HCT116 (cell line): ENCODE results near the gene PLCH2. TPM values are rescaled to one million over a fixed set of nuclear protein-coding genes. Genes with fewer than 3 reads are reported as not detected.

Source experiments
- ATAC-seq: fragments of 200-7000 bp; cut with Tn5 transposase; 2 replicates; pipeline ENCODE4 v1.9.1; 2020; ENCODE audit warnings: mild to moderate bottlenecking, moderate library complexity
- BruUV-seq: library from RNA; stranded (reverse); fragments of 400-500 nt; replicated peaks from 2 replicates; lab custom pipeline; 2021; lab: Mats Ljungman, UMichigan
- CTCF ChIA-PET: fragments of 300-600 bp; sonication (Branson Sonifier 250); formaldehyde crosslinking; loops from one replicate; lab custom pipeline; 2021; ENCODE audit warnings: antibody characterized with exemption; lab: Charles Lee
- POLR2A ChIA-PET: fragments of 300-600, 350-600 bp; sonication (Branson Sonifier 250); formaldehyde crosslinking; loops from one replicate; lab custom pipeline; 2021; ENCODE audit warnings: antibody characterized with exemption; lab: Charles Lee
- RAD21 ChIA-PET, 2 experiments: fragments of 300-600 bp; sonication (Branson Sonifier 250); formaldehyde crosslinking; loops; one replicate each; lab custom pipeline; 2023; ENCODE audit warnings: low total read pairs in 2 of 2; ENCODE audit not compliant: uncharacterized antibody in 2 of 2, unreplicated experiment in 2 of 2, low non-redundant PET in 1 of 2; lab: Charles Lee
- DNase-seq: peaks from one replicate; pipeline ENCODE4 v3.0.0-alpha.2; 2010; ENCODE audit warnings: low read depth, low spot score
- H2AFZ ChIP-seq: fragments of 200-600 bp; shearing (Covaris generic), sonication (generic); 2 replicates; pipeline ENCODE4 v1.6.1; 2017; ENCODE audit warnings: low read depth, mixed run types, mixed read lengths, antibody characterized with exemption, low read length; ENCODE audit not compliant: poor library complexity, severe bottlenecking
- H3K27ac ChIP-seq: 2 replicates; pipeline ENCODE4 v1.5.1; 2012; ENCODE audit warnings: low read depth, low read length
- H3K27me3 ChIP-seq: fragments of 200-600 bp; sonication (generic); 2 replicates; pipeline ENCODE4 v1.6.1; 2016; ENCODE audit warnings: mixed run types, low read length, mixed read lengths; ENCODE audit not compliant: insufficient read depth
- H3K36me3 ChIP-seq, 2 experiments: fragments of 200-500 bp in 1 of 2; fragments of 200-600 bp in 1 of 2; sonication (Bioruptor generic) in 1 of 2; sonication (generic) in 1 of 2; 2 replicates each; pipeline versions ENCODE4 v1.5.1 to v1.6.1; 2014 to 2016; ENCODE audit warnings: low read length in 2 of 2, inconsistent platforms in 1 of 2, mixed read lengths in 1 of 2, mixed run types in 1 of 2; ENCODE audit not compliant: insufficient read depth in 2 of 2, control insufficient read depth in 1 of 2
- H3K4me1 ChIP-seq, 2 experiments: fragments of 200-600 bp in 1 of 2; sonication (generic) in 1 of 2; 2 replicates each; pipeline versions ENCODE4 v1.5.1 to v1.6.1; 2012 to 2017; ENCODE audit warnings: low read length in 2 of 2, inconsistent platforms in 1 of 2, mild to moderate bottlenecking in 1 of 2, mixed read lengths in 1 of 2, mixed run types in 1 of 2, moderate library complexity in 1 of 2; ENCODE audit not compliant: insufficient read depth in 2 of 2, control insufficient read depth in 1 of 2
- H3K4me2 ChIP-seq: fragments of 200-600 bp; sonication (generic); 2 replicates; pipeline ENCODE4 v1.6.1; 2017; ENCODE audit warnings: mixed run types, low read length, mixed read lengths
- H3K4me3 ChIP-seq, 2 experiments: fragments of 200-600 bp in 1 of 2; sonication (generic) in 1 of 2; replicated peaks in 1 of 2; 2 replicates each; pipeline ENCODE4 v1.5.1; 2011 to 2016; ENCODE audit warnings: low read length in 2 of 2, control low read depth in 1 of 2, low read depth in 1 of 2, mild to moderate bottlenecking in 1 of 2, mixed read lengths in 1 of 2, mixed run types in 1 of 2
- H3K79me2 ChIP-seq: fragments of 200-600 bp; sonication (generic); 2 replicates; pipeline ENCODE4 v1.6.1; 2017; ENCODE audit warnings: mild to moderate bottlenecking, mixed run types, low read length, moderate library complexity, mixed read lengths; ENCODE audit not compliant: insufficient read depth
- H3K9ac ChIP-seq: fragments of 200-600 bp; sonication (generic); 2 replicates; pipeline ENCODE4 v1.6.1; 2016; ENCODE audit warnings: low read length, mixed read lengths
- H3K9me2 ChIP-seq: fragments of 200-600 bp; sonication (generic), shearing (Covaris generic); 2 replicates; pipeline ENCODE4 v1.6.1; 2017; ENCODE audit warnings: mixed run types, mild to moderate bottlenecking, moderate library complexity; ENCODE audit not compliant: insufficient read depth
- H3K9me3 ChIP-seq, 2 experiments: fragments of 200-500 bp in 1 of 2; fragments of 200-600 bp in 1 of 2; sonication (Bioruptor generic) in 1 of 2; sonication (generic) in 1 of 2; 2 replicates each; pipeline ENCODE4 v1.6.1; 2014 to 2017; ENCODE audit warnings: low read length in 2 of 2, mixed read lengths in 2 of 2, inconsistent platforms in 1 of 2, low read depth in 1 of 2, mild to moderate bottlenecking in 1 of 2, mixed run types in 1 of 2, moderate library complexity in 1 of 2; ENCODE audit not compliant: control insufficient read depth in 1 of 2, insufficient read depth in 1 of 2
- H4K20me1 ChIP-seq: fragments of 200-600 bp; sonication (generic), shearing (Covaris generic); 2 replicates; pipeline ENCODE4 v1.6.1; 2017; ENCODE audit warnings: mixed run types, mild to moderate bottlenecking, moderate library complexity; ENCODE audit not compliant: insufficient read depth
- CBX3 ChIP-seq: IDR thresholded peaks from 2 replicates; pipeline ENCODE4 v1.6.1; 2012; ENCODE audit warnings: low read depth
- CEBPB ChIP-seq: IDR thresholded peaks from 2 replicates; pipeline ENCODE4 v1.6.1; 2012; ENCODE audit warnings: low read depth
- CTCF ChIP-seq, 3 experiments: fragments of 200-600 bp in 1 of 3; sonication (generic) in 1 of 3; IDR thresholded peaks in 2 of 3; conservative IDR thresholded peaks in 1 of 3; 2 replicates each; pipeline ENCODE4 v1.5.1; 2012 to 2017; ENCODE audit warnings: low read depth in 2 of 3, low read length in 2 of 3, antibody characterized with exemption in 1 of 3, borderline replicate concordance in 1 of 3, control low read depth in 1 of 3, mild to moderate bottlenecking in 1 of 3, mixed read lengths in 1 of 3, mixed run types in 1 of 3, moderate library complexity in 1 of 3; ENCODE audit not compliant: insufficient read depth in 1 of 3
- EGR1 ChIP-seq: IDR thresholded peaks from 2 replicates; pipeline ENCODE4 v1.6.1; 2012; ENCODE audit warnings: low read depth
- ELF1 ChIP-seq: IDR thresholded peaks from 2 replicates; pipeline ENCODE4 v1.6.1; 2012; ENCODE audit warnings: low read depth, borderline replicate concordance
- EZH2 ChIP-seq: fragments of 200-600 bp; sonication (generic); IDR thresholded peaks from 2 replicates; pipeline ENCODE4 v1.6.1; 2017; ENCODE audit warnings: antibody characterized with exemption, mixed run types
- EZH2phosphoT487 ChIP-seq: fragments of 200-600 bp; IDR thresholded peaks from 2 replicates; pipeline ENCODE4 v1.6.1; 2018; ENCODE audit warnings: antibody characterized with exemption, borderline replicate concordance
- FOSL1 ChIP-seq: IDR thresholded peaks from 2 replicates; pipeline ENCODE4 v1.6.1; 2012; ENCODE audit warnings: low read depth
- JUND ChIP-seq: IDR thresholded peaks from 2 replicates; pipeline ENCODE4 v1.6.1; 2012
- MAX ChIP-seq: IDR thresholded peaks from 2 replicates; pipeline ENCODE4 v1.6.1; 2012
- RAD21 ChIP-seq: IDR thresholded peaks from 2 replicates; pipeline ENCODE4 v1.6.1; 2012; ENCODE audit warnings: low read depth, mild to moderate bottlenecking
- REST ChIP-seq: IDR thresholded peaks from 2 replicates; pipeline ENCODE4 v1.6.1; 2012; ENCODE audit warnings: low read depth
- SIN3A ChIP-seq: IDR thresholded peaks from 2 replicates; pipeline ENCODE4 v1.6.1; 2012; ENCODE audit warnings: low read depth
- SP1 ChIP-seq: IDR thresholded peaks from 2 replicates; pipeline ENCODE4 v1.6.1; 2012; ENCODE audit warnings: low read depth
- SRF ChIP-seq: IDR thresholded peaks from 2 replicates; pipeline ENCODE4 v1.6.1; 2012; ENCODE audit warnings: low read depth
- TCF7L2 ChIP-seq: IDR thresholded peaks from 2 replicates; pipeline ENCODE4 v1.7.0; 2011; ENCODE audit warnings: borderline replicate concordance, inconsistent platforms; ENCODE audit not compliant: insufficient read depth, insufficient read length; ENCODE audit errors: extremely low read depth
- YY1 ChIP-seq: IDR thresholded peaks from 2 replicates; pipeline ENCODE4 v1.6.1; 2011; ENCODE audit warnings: low read length, low read depth, moderate library complexity, mild to moderate bottlenecking; ENCODE audit not compliant: insufficient replicate concordance; ENCODE audit errors: extremely low read depth
- ZFX ChIP-seq: fragments of 450-650 bp; IDR thresholded peaks from 2 replicates; pipeline ENCODE4 v1.6.1; 2017
- ZNF274 ChIP-seq: fragments of 200-500 bp; sonication (Bioruptor generic); IDR thresholded peaks from 2 replicates; pipeline ENCODE4 v1.6.1; 2014; ENCODE audit warnings: mild to moderate bottlenecking, low read depth, low read length, inconsistent platforms
- intact Hi-C: fragments of 100-400 bp; cut with micrococcal nuclease; formaldehyde crosslinking; loops from 2 replicates; pipeline ENCODE4 v1.10.0; 2022
- total RNA-seq: library from RNA; stranded (reverse); gene quantifications from one replicate; pipeline ENCODE4 v1.2.1, GENCODE V29; 2021; ENCODE audit not compliant: unreplicated experiment

Gene PLCH2
- total RNA-seq, 1 experiment from 2014 or later = 2.0 TPM

GRCh38 chr1:2432441-2432844 lies 43.6 kb upstream of the PLCH2 start (continued):
- no peak for TF ChIP-seq ZFX
- TF ChIP-seq CBX3 = no peak
- TF ChIP-seq RAD21 = no peak
- no peak for TF ChIP-seq CEBPB
- TF ChIP-seq SRF = no peak
- TF ChIP-seq, all 23 proteins: peak for 0

- ChIA-PET POLR2A (no interaction called here), RAD21 (no interaction called here), CTCF (no interaction called here)
- no peaks in the 10 kb centered on the region for H3K36me3 ChIP-seq
- TF ChIP-seq REST = no peak
- no peak for TF ChIP-seq EZH2
- no peak for TF ChIP-seq FOSL1
- no peak for TF ChIP-seq CTCF (IDR thresholded peaks at IDR 0.05 in 2 of 3, conservative IDR thresholded peaks at IDR 0.05 in 1 of 3; ENCODE audit: borderline replicate concordance in 1 of 3, insufficient read depth in 1 of 3, low read depth in 2 of 3, low read length in 2 of 3)
- TF ChIP-seq EZH2phosphoT487 = no peak
- TF ChIP-seq SP1 = no peak
- no peak for TF ChIP-seq ELF1
- no peak for TF ChIP-seq RAD21
- TF ChIP-seq SIN3A = no peak
- no peak for TF ChIP-seq JUND
- TF ChIP-seq TCF7L2 = no peak
- TF ChIP-seq EGR1 = no peak
- no peak for TF ChIP-seq CBX3
- no peak for TF ChIP-seq SRF
- TF ChIP-seq MAX = no peak
- TF ChIP-seq YY1 = no peak
- TF ChIP-seq ZNF274 = no peak
- no peak for TF ChIP-seq ZFX
- peaks cover 3 to 9% of the 10 kb centered on the region in 2 experiments; a peak in 2 of 4 replicates for H3K9me3 ChIP-seq
- no peaks in the 10 kb centered on the region for H3K9me2 ChIP-seq
- H2AFZ ChIP-seq = no peak overlapping the region
- no peak overlapping the region for H3K9ac ChIP-seq
- no peak for ATAC-seq
- no peaks in the 10 kb centered on the region for H3K4me1 ChIP-seq
- no peak overlapping the region for H3K4me2 ChIP-seq
- no peaks in the 10 kb centered on the region for H3K79me2 ChIP-seq
- no TSS peak for BruUV-seq
- intact Hi-C loops = no loop called here
- no peak for DNase-seq
- H3K27ac ChIP-seq = no peak overlapping the region
- no peak overlapping the region for H3K4me3 ChIP-seq
- peaks cover 7% of the 10 kb centered on the region; the same call in 1 of the 2 replicates for H3K27me3 ChIP-seq
- no peaks in the 10 kb centered on the region for H4K20me1 ChIP-seq
These were observed 42.9 kb upstream of the PLCH2 start for GRCh38 chr1:2433196-2433595.
